ENCODE measurements around the gene THBS2. TPM values are rescaled to one million over a fixed set of nuclear protein-coding genes. Genes with fewer than 3 reads are reported as not detected.

Gene THBS2
- total and polyA plus RNA-seq, 9 donors, result 26.5 to 151 (median 65.3) TPM

- TF ChIP-seq POLR2A (IDR thresholded peaks at IDR 0.05) (no peak), EP300 (IDR thresholded peaks at IDR 0.05) (no peak), CTCF (IDR thresholded peaks at IDR 0.05) (no peak)
- DNase-seq, result peak in 2 of 5 donors; percentile 48 to 51
- Histone ChIP-seq H3K9me3 (no peaks in the 10 kb centered on the region), H3K36me3 (no peaks in the 10 kb centered on the region), H3K4me3 (peak overlapping the region; percentile 47), H3K27me3 (no peaks in the 10 kb centered on the region), H3K27ac (peak overlapping the region; percentile 28 to 59), H3K4me1 (ENCODE audit: insufficient read depth) (peaks cover 13% of the 10 kb centered on the region)
- intact Hi-C loops (cut with DNase I), result loop anchor here in 1 of 4 donors (10.0 kb wide), 1 partner anchor 173 kb away; no protein-coding TSS in a partner anchor
- 15 to 17% (median 17%) methylated on average over 6 of the region's 6 CpGs for WGBS, 3 donors
These were observed 2.3 kb downstream of the THBS2 start for GRCh38 chr6:169251371-169251802.

GRCh38 chr6:169250660-169251059 lies 3.0 kb downstream of the THBS2 start:
- 36 to 43% (median 40%) methylated on average over 5 of the region's 5 CpGs for WGBS, 3 donors
- H3K4me1 ChIP-seq (ENCODE audit: insufficient read depth), result peaks cover 13% of the 10 kb centered on the region
- H3K27ac ChIP-seq, result peak overlapping the region in 1 of 2 donors; percentile 59
- peak overlapping the region; percentile 47 for H3K4me3 ChIP-seq
- H3K9me3 ChIP-seq, result no peaks in the 10 kb centered on the region
- intact Hi-C loops (cut with DNase I), result loop anchor here in 1 of 4 donors (10.0 kb wide), 1 partner anchor 174 kb away; no protein-coding TSS in a partner anchor
- no peaks in the 10 kb centered on the region for H3K27me3 ChIP-seq
- peak in 3 of 5 donors; percentile 41 to 64 (median 49) for DNase-seq
- H3K36me3 ChIP-seq, result no peaks in the 10 kb centered on the region
- no peak for TF ChIP-seq CTCF (IDR thresholded peaks at IDR 0.05)
- no peak for TF ChIP-seq EP300 (IDR thresholded peaks at IDR 0.05)
- no peak for TF ChIP-seq POLR2A (IDR thresholded peaks at IDR 0.05)

DNA sequence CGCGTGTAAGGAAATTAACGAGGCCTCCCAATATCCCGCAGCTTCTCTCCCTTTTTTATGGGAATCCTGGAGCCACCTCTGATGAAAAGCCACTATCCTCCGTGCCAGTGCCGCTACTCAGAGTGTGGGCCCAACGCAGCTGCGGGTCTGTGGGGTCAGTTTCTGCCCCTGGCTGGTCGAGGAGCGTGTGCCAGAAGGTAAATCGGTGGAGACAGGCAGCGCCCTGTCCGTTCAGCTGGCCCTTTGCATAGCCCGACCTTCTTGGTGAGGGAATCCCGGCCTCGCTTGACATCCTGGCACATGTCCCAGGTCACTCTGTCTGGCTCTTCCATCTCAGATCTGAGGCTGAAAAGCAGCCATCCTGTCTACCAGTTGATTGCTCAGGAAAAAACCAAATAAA lies 4.6 kb downstream of the THBS2 start:
- no peak overlapping the region for H3K27ac ChIP-seq
- TF ChIP-seq POLR2A (IDR thresholded peaks at IDR 0.05), result no peak
- TF ChIP-seq EP300 (IDR thresholded peaks at IDR 0.05), result no peak
- no peak for TF ChIP-seq CTCF (IDR thresholded peaks at IDR 0.05)
- DNase-seq, result peak in 2 of 5 donors; percentile 29 to 30
- no peaks in the 10 kb centered on the region for H3K36me3 ChIP-seq
- H3K4me3 ChIP-seq, result no peak overlapping the region
- no peaks in the 10 kb centered on the region for H3K27me3 ChIP-seq
- intact Hi-C loops (cut with DNase I), result no loop called here
- H3K9me3 ChIP-seq, result no peaks in the 10 kb centered on the region
- 88 to 89% (median 88%) methylated on average over 16 of the region's 16 CpGs for WGBS, 3 donors
- peaks cover 9% of the 10 kb centered on the region for H3K4me1 ChIP-seq (ENCODE audit: insufficient read depth)

DNA sequence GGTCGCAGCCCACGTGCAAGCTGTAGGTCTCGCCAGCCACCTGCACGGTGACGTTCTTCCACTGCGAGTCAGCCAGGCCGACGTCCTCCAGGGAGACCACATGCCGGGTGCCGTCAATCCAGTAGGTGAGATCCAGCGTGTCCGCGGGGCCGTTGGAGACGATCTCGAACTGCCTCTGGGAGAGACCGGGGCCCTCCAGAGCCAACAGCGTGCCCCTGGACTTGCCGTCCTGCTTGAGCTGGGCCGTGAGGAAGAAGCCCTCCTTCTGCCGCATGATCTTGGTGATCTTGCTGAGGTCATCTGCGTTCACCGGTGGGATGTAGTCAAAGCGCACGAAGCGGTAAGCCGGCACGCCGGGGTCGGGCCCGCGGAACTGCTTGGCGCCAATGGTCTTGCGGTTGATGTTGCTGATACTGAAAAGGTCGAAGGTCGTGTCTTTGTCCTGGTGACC lies 5.1 kb downstream of the THBS2 start:
- WGBS, 3 donors, result 94 to 97% (median 96%) methylated on average over 29 to 36 of the region's 36 CpGs
- Histone ChIP-seq H3K27me3 (no peaks in the 10 kb centered on the region), H3K9me3 (no peaks in the 10 kb centered on the region), H3K36me3 (no peaks in the 10 kb centered on the region), H3K4me3 (no peak overlapping the region), H3K27ac (no peak overlapping the region), H3K4me1 (ENCODE audit: insufficient read depth) (peaks cover 9% of the 10 kb centered on the region)
- intact Hi-C loops (cut with DNase I), result no loop called here
- TF ChIP-seq CTCF (IDR thresholded peaks at IDR 0.05) (no peak), EP300 (IDR thresholded peaks at IDR 0.05) (no peak), POLR2A (IDR thresholded peaks at IDR 0.05) (no peak)
- DNase-seq, result peak in 2 of 5 donors; percentile 31 to 34

Measured in ovary (tissue), 9 donors.